Neural cell (in vitro differentiated cells): Measurements from ENCODE around the gene FOXD3. TPM values are rescaled to one million over a fixed set of nuclear protein-coding genes. Genes with fewer than 3 reads are reported as not detected.

Experiments
- H2AFZ ChIP-seq: fragments of 200-600, 300-800 bp; sonication (generic), shearing (Covaris generic); 2 replicates; pipeline ENCODE4 v1.6.0; 2014; ENCODE audit warnings: low read depth, mild to moderate bottlenecking, antibody characterized with exemption, low read length, moderate library complexity
- H3F3A ChIP-seq: fragments of 200-600 bp; shearing (Covaris generic); 2 replicates; pipeline ENCODE4 v1.6.1; 2016; ENCODE audit warnings: mild to moderate bottlenecking, moderate library complexity, mixed read lengths, antibody characterized with exemption, low read length; ENCODE audit not compliant: insufficient read depth, poor library complexity, severe bottlenecking
- H3K27ac ChIP-seq: fragments of 200-600, 300-800 bp; sonication (generic), shearing (Covaris generic); 2 replicates; pipeline ENCODE4 v1.5.1; 2014; ENCODE audit warnings: mild to moderate bottlenecking, low read length, moderate library complexity
- H3K27me3 ChIP-seq: fragments of 300-800, 200-600 bp; sonication (generic), shearing (Covaris generic); 2 replicates; pipeline ENCODE4 v1.6.0; 2014; ENCODE audit warnings: mild to moderate bottlenecking, low read depth, low read length, moderate library complexity; ENCODE audit not compliant: insufficient read depth
- H3K36me3 ChIP-seq: fragments of 300-800, 200-600 bp; sonication (generic), shearing (Covaris generic); 2 replicates; pipeline ENCODE4 v1.5.1; 2014; ENCODE audit warnings: mild to moderate bottlenecking, antibody characterized with exemption, low read length, moderate library complexity; ENCODE audit not compliant: insufficient read depth
- H3K4me2 ChIP-seq: fragments of 300-800, 200-600 bp; sonication (generic), shearing (Covaris generic); 2 replicates; pipeline ENCODE4 v1.6.0; 2014; ENCODE audit warnings: mild to moderate bottlenecking, low read length
- H3K4me3 ChIP-seq: fragments of 300-800, 200-600 bp; sonication (generic), shearing (Covaris generic); 2 replicates; pipeline ENCODE4 v1.5.1; 2014; ENCODE audit warnings: mild to moderate bottlenecking, low read length, moderate library complexity
- H3K79me2 ChIP-seq: fragments of 200-600 bp; shearing (Covaris generic); replicated peaks from 2 replicates; pipeline ENCODE4 v1.6.0; 2014; ENCODE audit warnings: mild to moderate bottlenecking, low read length, moderate library complexity; ENCODE audit not compliant: insufficient read depth
- H3K9ac ChIP-seq: fragments of 300-800, 200-600 bp; sonication (generic), shearing (Covaris generic); 2 replicates; pipeline ENCODE4 v1.6.1; 2016; ENCODE audit warnings: mild to moderate bottlenecking, low read length, mixed read lengths
- H3K9me2 ChIP-seq: fragments of 200-600 bp; shearing (Covaris generic); 2 replicates; pipeline ENCODE4 v1.6.1; 2016; ENCODE audit warnings: mild to moderate bottlenecking, low read length, mixed read lengths; ENCODE audit not compliant: insufficient read depth
- H3K9me3 ChIP-seq: fragments of 200-600, 300-800 bp; sonication (generic), shearing (Covaris generic); 2 replicates; pipeline ENCODE4 v1.6.1; 2016; ENCODE audit warnings: mild to moderate bottlenecking, mixed run types, low read length, moderate library complexity, mixed read lengths
- H4K20me1 ChIP-seq: fragments of 200-600 bp; shearing (Covaris generic); 2 replicates; pipeline ENCODE4 v1.6.1; 2016; ENCODE audit warnings: mild to moderate bottlenecking, mixed run types; ENCODE audit not compliant: insufficient read depth
- EP300 ChIP-seq: fragments of 450-650 bp; conservative IDR thresholded peaks from 2 replicates; pipeline ENCODE4 v1.6.1; 2014; ENCODE audit warnings: antibody characterized with exemption, mild to moderate bottlenecking, moderate library complexity; ENCODE audit not compliant: poor library complexity, severe bottlenecking
- EZH2 ChIP-seq: fragments of 200-600, 300-800 bp; shearing (Covaris generic), sonication (generic); IDR thresholded peaks from 2 replicates; pipeline ENCODE4 v1.6.1; 2014; ENCODE audit warnings: antibody characterized with exemption, low read length, borderline replicate concordance, mild to moderate bottlenecking; ENCODE audit not compliant: insufficient read depth, poor library complexity, severe bottlenecking
- MXI1 ChIP-seq: fragments of 450-650 bp; conservative IDR thresholded peaks from 2 replicates; pipeline ENCODE4 v1.6.1; 2014; ENCODE audit warnings: antibody characterized with exemption, mild to moderate bottlenecking; ENCODE audit not compliant: poor library complexity, severe bottlenecking
- POLR2AphosphoS5 ChIP-seq: IDR thresholded peaks from 2 replicates; pipeline ENCODE4 v1.6.1; 2012
- RAD21 ChIP-seq: fragments of 450-650 bp; conservative IDR thresholded peaks from 2 replicates; pipeline ENCODE4 v1.6.1; 2014; ENCODE audit warnings: antibody characterized with exemption, mild to moderate bottlenecking, moderate library complexity
- SMC3 ChIP-seq: fragments of 450-650 bp; conservative IDR thresholded peaks from 2 replicates; pipeline ENCODE4 v1.6.1; 2014; ENCODE audit warnings: antibody characterized with exemption, mild to moderate bottlenecking, moderate library complexity; ENCODE audit not compliant: poor library complexity
- TAF1 ChIP-seq: IDR thresholded peaks from 2 replicates; pipeline ENCODE4 v1.6.1; 2012; ENCODE audit warnings: low read depth
- polyA plus RNA-seq: library from polyadenylated mRNA; depleted of rRNA; stranded (reverse); fragments of >200 nt; gene quantifications from 2 replicates; pipeline ENCODE4 v1.2.3, GENCODE V29; 2014
- TF ChIP-seq, protein P1 (sequence below): fragments of 450-650 bp; IDR thresholded peaks from 2 replicates; pipeline ENCODE4 v1.5.1; 2014; ENCODE audit warnings: antibody characterized with exemption, mild to moderate bottlenecking, moderate library complexity; ENCODE audit not compliant: poor library complexity, severe bottlenecking
- TF ChIP-seq, protein P2 (sequence below): IDR thresholded peaks from 2 replicates; pipeline ENCODE4 v1.6.1; 2012; ENCODE audit warnings: borderline replicate concordance

FOXD3 gene
- polyA plus RNA-seq, 1 donor from 2014 or later: not detected

DNA sequence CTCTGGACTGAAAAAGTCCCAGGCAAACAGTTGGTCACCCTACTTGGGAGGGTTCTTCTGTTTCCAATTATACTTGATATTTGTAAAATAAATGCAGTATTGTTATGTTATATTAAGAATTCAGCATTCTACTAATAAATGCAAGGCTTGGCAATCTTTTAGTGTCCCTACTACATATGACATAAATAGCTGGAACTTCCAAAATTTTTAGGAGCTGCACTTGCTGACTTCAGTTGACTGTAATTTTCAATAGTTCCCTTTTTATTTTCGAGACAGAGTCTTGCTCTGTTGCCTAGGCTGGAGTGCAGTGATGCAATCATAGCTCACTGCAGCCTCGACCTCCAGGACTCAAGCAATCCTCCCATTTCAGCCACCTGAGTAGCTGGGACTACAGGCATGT, 20.0 kb downstream of the FOXD3 start:
- no peaks in the 10 kb centered on the region for H3K79me2 ChIP-seq
- no peak for TF ChIP-seq MXI1
- no peak overlapping the region for H3K27ac ChIP-seq
- H3K4me3 ChIP-seq: no peak overlapping the region
- no peaks in the 10 kb centered on the region for H3K9me2 ChIP-seq
- no peaks in the 10 kb centered on the region for H3F3A ChIP-seq
- no peak overlapping the region for H3K4me2 ChIP-seq
- H4K20me1 ChIP-seq: no peaks in the 10 kb centered on the region
- no peak overlapping the region for H3K9ac ChIP-seq
- no peak overlapping the region for H2AFZ ChIP-seq
- no peaks in the 10 kb centered on the region for H3K27me3 ChIP-seq
- H3K36me3 ChIP-seq: no peaks in the 10 kb centered on the region
- no peaks in the 10 kb centered on the region for H3K9me3 ChIP-seq

DNA sequence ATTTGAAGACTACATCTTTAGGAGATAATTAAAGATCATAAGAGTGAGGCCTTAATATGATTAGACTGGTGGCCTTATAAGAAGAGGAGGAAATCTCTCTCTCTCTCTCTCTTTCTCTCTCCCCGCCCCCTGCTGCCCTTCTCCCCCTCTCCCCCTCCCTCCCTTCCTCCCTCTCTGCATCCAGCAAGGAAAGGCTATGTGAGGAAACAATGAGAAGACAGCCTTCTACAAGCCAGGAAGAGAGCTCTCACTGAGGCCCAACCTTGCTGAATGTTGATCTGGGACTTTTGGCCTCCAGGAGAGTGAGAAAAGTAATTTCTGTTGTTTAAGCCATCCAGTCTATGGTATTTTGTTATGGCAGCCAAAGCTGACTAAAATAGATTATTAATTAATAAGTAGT, 21.6 kb downstream of the FOXD3 start:
- H3K4me2 ChIP-seq: no peak overlapping the region
- no peaks in the 10 kb centered on the region for H3K9me3 ChIP-seq
- H3K4me3 ChIP-seq: no peak overlapping the region
- no peaks in the 10 kb centered on the region for H3F3A ChIP-seq
- TF ChIP-seq MXI1 (no peak), SMC3 (no peak), EP300 (no peak), RAD21 (no peak), TAF1 (no peak), POLR2AphosphoS5 (no peak), EZH2 (no peak)
- TF ChIP-seq, protein P1, sequence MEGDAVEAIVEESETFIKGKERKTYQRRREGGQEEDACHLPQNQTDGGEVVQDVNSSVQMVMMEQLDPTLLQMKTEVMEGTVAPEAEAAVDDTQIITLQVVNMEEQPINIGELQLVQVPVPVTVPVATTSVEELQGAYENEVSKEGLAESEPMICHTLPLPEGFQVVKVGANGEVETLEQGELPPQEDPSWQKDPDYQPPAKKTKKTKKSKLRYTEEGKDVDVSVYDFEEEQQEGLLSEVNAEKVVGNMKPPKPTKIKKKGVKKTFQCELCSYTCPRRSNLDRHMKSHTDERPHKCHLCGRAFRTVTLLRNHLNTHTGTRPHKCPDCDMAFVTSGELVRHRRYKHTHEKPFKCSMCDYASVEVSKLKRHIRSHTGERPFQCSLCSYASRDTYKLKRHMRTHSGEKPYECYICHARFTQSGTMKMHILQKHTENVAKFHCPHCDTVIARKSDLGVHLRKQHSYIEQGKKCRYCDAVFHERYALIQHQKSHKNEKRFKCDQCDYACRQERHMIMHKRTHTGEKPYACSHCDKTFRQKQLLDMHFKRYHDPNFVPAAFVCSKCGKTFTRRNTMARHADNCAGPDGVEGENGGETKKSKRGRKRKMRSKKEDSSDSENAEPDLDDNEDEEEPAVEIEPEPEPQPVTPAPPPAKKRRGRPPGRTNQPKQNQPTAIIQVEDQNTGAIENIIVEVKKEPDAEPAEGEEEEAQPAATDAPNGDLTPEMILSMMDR: no peak
- TF ChIP-seq, protein P2, sequence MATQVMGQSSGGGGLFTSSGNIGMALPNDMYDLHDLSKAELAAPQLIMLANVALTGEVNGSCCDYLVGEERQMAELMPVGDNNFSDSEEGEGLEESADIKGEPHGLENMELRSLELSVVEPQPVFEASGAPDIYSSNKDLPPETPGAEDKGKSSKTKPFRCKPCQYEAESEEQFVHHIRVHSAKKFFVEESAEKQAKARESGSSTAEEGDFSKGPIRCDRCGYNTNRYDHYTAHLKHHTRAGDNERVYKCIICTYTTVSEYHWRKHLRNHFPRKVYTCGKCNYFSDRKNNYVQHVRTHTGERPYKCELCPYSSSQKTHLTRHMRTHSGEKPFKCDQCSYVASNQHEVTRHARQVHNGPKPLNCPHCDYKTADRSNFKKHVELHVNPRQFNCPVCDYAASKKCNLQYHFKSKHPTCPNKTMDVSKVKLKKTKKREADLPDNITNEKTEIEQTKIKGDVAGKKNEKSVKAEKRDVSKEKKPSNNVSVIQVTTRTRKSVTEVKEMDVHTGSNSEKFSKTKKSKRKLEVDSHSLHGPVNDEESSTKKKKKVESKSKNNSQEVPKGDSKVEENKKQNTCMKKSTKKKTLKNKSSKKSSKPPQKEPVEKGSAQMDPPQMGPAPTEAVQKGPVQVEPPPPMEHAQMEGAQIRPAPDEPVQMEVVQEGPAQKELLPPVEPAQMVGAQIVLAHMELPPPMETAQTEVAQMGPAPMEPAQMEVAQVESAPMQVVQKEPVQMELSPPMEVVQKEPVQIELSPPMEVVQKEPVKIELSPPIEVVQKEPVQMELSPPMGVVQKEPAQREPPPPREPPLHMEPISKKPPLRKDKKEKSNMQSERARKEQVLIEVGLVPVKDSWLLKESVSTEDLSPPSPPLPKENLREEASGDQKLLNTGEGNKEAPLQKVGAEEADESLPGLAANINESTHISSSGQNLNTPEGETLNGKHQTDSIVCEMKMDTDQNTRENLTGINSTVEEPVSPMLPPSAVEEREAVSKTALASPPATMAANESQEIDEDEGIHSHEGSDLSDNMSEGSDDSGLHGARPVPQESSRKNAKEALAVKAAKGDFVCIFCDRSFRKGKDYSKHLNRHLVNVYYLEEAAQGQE: no peak
- H3K36me3 ChIP-seq: no peaks in the 10 kb centered on the region
- H3K9ac ChIP-seq: no peak overlapping the region
- no peaks in the 10 kb centered on the region for H3K9me2 ChIP-seq
- H3K27ac ChIP-seq: no peak overlapping the region
- no peaks in the 10 kb centered on the region for H4K20me1 ChIP-seq
- H2AFZ ChIP-seq: no peak overlapping the region
- H3K79me2 ChIP-seq: no peaks in the 10 kb centered on the region
- H3K27me3 ChIP-seq: no peaks in the 10 kb centered on the region

DNA sequence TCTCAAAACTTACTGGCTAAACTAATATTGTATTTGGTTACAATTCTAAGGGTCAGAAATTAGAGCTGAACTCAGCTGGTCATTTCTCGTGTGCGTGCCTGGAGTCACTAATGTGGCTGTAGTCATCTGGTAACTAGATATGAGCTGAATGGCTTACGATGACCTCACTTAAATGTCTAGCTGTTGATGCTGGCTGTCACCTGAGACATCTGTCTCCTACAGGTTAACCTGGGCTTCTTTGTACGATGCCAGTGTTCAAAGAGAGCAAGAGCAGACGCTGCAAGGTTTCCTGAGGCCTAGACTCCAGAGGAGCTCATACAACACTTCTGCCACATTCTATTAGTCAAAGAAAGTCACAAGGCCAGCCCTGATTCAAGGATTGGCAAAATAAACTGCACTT, 28.0 kb downstream of the FOXD3 start:
- no peaks in the 10 kb centered on the region for H3K9me3 ChIP-seq
- H4K20me1 ChIP-seq: no peaks in the 10 kb centered on the region
- no peaks in the 10 kb centered on the region for H3K9me2 ChIP-seq
- no peak overlapping the region for H3K9ac ChIP-seq
- H3K79me2 ChIP-seq: no peaks in the 10 kb centered on the region
- no peak for TF ChIP-seq MXI1
- peaks cover 11% of the 10 kb centered on the region for H3K27me3 ChIP-seq
- no peak overlapping the region for H3K4me2 ChIP-seq
- H3K27ac ChIP-seq: no peak overlapping the region
- H3F3A ChIP-seq: no peaks in the 10 kb centered on the region
- no peak overlapping the region for H3K4me3 ChIP-seq
- no peak overlapping the region for H2AFZ ChIP-seq
- no peaks in the 10 kb centered on the region for H3K36me3 ChIP-seq
